Glutamatergic neuron (in vitro differentiated cells): ENCODE results near the gene MAP3K20. TPM values are rescaled to one million over a fixed set of nuclear protein-coding genes. Genes with fewer than 3 reads are reported as not detected.
"Not testable (repeated sequence)": the region's sequence is repeated elsewhere in the genome, so short reads cannot be mapped to it uniquely, and the experiment has no call there.

ENCODE experiments used
- DNase-seq: peaks from one replicate; pipeline ENCODE4 v3.0.0; 2022
- H3K27ac Mint-ChIP-seq: one replicate; pipeline ENCODE4 v1.8.0; 2020; ENCODE audit warnings: mild to moderate bottlenecking, mixed read lengths, inconsistent platforms; ENCODE audit not compliant: unreplicated experiment
- H3K27me3 Mint-ChIP-seq: one replicate; pipeline ENCODE4 v1.8.0; 2020; ENCODE audit warnings: mild to moderate bottlenecking, moderate library complexity, mixed read lengths, inconsistent platforms; ENCODE audit not compliant: unreplicated experiment
- H3K36me3 Mint-ChIP-seq: one replicate; pipeline ENCODE4 v1.8.0; 2020; ENCODE audit warnings: mild to moderate bottlenecking, mixed read lengths, inconsistent platforms; ENCODE audit not compliant: unreplicated experiment
- H3K4me1 Mint-ChIP-seq: one replicate; pipeline ENCODE4 v1.8.0; 2020; ENCODE audit warnings: mild to moderate bottlenecking, low read depth, mixed read lengths, inconsistent platforms; ENCODE audit not compliant: unreplicated experiment
- H3K4me3 Mint-ChIP-seq: one replicate; pipeline ENCODE4 v1.8.0; 2020; ENCODE audit warnings: mild to moderate bottlenecking, mixed read lengths, inconsistent platforms; ENCODE audit not compliant: unreplicated experiment
- H3K9me3 Mint-ChIP-seq: one replicate; pipeline ENCODE4 v1.8.0; 2020; ENCODE audit warnings: mild to moderate bottlenecking, moderate library complexity, mixed read lengths, inconsistent platforms; ENCODE audit not compliant: unreplicated experiment
- total RNA-seq: library from RNA; stranded (reverse); fragmentation: NEBNext Ultra II Directional; extraction: Animal tissue kit (Norgen Biotek cat#: 25700); gene quantifications from one replicate; pipeline ENCODE4 v1.2.1, GENCODE V29; 2021; ENCODE audit not compliant: unreplicated experiment
- TF ChIP-seq, protein P1 (sequence below): fragments of 200-600 bp; sonication (generic); IDR thresholded peaks from one replicate; pipeline ENCODE4 v1.5.0; 2021; ENCODE audit not compliant: partially characterized antibody, unreplicated experiment

The MAP3K20 gene
- total RNA-seq, 1 donor from 2014 or later: 0.76 TPM

DNA sequence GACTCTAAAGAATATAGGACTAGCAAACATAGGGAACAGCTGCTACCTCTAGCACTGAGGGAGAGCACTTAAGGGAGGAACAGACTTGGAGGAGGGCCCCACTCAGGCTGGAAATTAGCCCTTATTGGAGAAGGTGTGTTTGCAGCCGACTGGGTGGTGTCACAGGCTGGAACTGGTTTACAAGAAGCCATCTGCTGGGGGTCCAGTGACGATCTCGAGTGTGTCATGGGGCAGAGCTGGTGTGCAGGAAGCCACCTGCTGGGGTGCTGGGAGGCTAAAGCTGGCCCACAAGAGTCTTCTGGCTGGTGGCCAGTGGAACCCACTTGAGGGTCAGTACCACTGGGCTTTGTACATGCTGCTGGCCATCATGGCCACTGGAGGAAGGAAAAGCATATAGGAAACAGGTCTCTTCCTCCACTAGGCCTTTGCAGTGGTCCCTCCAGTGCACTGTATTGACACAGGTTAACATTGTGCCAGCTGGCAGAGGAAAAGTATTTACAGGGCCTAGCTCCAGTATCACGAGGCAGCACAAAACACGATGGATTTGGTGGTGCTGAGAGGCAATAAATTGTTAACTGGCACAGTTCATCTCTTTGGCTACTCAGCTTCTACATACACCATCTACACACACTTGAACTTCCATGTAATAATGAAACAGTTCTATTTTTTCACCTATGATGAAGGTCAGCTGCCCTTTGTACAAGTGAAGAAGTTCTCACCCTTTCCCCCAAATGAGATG is 43.6 kb downstream of the MAP3K20 start:
- Mint-ChIP-seq H3K36me3 (no peaks in the 10 kb centered on the region), H3K27ac (no peak overlapping the region), H3K4me3 (no peak overlapping the region), H3K9me3 (no peaks in the 10 kb centered on the region), H3K27me3 (no peaks in the 10 kb centered on the region), H3K4me1 (no peaks in the 10 kb centered on the region)
- DNase-seq: no peak
- TF ChIP-seq, protein P1, sequence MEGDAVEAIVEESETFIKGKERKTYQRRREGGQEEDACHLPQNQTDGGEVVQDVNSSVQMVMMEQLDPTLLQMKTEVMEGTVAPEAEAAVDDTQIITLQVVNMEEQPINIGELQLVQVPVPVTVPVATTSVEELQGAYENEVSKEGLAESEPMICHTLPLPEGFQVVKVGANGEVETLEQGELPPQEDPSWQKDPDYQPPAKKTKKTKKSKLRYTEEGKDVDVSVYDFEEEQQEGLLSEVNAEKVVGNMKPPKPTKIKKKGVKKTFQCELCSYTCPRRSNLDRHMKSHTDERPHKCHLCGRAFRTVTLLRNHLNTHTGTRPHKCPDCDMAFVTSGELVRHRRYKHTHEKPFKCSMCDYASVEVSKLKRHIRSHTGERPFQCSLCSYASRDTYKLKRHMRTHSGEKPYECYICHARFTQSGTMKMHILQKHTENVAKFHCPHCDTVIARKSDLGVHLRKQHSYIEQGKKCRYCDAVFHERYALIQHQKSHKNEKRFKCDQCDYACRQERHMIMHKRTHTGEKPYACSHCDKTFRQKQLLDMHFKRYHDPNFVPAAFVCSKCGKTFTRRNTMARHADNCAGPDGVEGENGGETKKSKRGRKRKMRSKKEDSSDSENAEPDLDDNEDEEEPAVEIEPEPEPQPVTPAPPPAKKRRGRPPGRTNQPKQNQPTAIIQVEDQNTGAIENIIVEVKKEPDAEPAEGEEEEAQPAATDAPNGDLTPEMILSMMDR: no peak

DNA sequence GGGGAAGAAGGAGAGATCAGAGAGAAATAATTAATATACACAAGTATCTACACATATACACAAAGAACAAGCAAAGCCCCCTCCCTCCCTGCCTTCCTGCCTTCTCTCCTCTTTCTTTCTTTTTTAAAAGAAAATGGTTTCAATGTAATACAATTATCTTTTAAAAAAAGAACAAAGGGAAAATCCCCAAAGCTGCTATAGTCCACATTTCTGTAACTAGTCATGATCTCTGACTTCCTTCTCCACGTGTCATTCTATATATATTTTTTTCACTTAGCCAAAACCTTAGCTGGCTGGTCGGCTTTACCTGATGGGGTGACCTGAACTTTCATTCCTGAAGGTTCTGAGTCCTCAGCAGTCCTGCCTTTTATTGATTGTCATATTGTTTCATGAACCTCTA is 44.3 kb downstream of the MAP3K20 start:
- no peak for DNase-seq
- H3K9me3 Mint-ChIP-seq: no peaks in the 10 kb centered on the region
- H3K4me1 Mint-ChIP-seq: no peaks in the 10 kb centered on the region
- H3K36me3 Mint-ChIP-seq: no peaks in the 10 kb centered on the region
- H3K27ac Mint-ChIP-seq: no peak overlapping the region
- TF ChIP-seq, protein P1: no peak
- no peaks in the 10 kb centered on the region for H3K27me3 Mint-ChIP-seq
- no peak overlapping the region for H3K4me3 Mint-ChIP-seq

GRCh38 chr2:173122936-173123335 is 47.3 kb downstream of the MAP3K20 start:
- no peaks in the 10 kb centered on the region for H3K36me3 Mint-ChIP-seq
- TF ChIP-seq, protein P1: no peak
- DNase-seq: no peak
- no peaks in the 10 kb centered on the region for H3K9me3 Mint-ChIP-seq
- H3K4me1 Mint-ChIP-seq: no peaks in the 10 kb centered on the region
- no peak overlapping the region for H3K4me3 Mint-ChIP-seq
- H3K27me3 Mint-ChIP-seq: no peaks in the 10 kb centered on the region
- no peak overlapping the region for H3K27ac Mint-ChIP-seq

GRCh38 chr2:173124441-173124840 is 48.8 kb downstream of the MAP3K20 start:
- H3K4me3 Mint-ChIP-seq: no peak overlapping the region
- DNase-seq: no peak
- no peaks in the 10 kb centered on the region for H3K36me3 Mint-ChIP-seq
- H3K27me3 Mint-ChIP-seq: no peaks in the 10 kb centered on the region
- H3K9me3 Mint-ChIP-seq: no peaks in the 10 kb centered on the region
- no peaks in the 10 kb centered on the region for H3K4me1 Mint-ChIP-seq
- no peak overlapping the region for H3K27ac Mint-ChIP-seq
- TF ChIP-seq, protein P1: no peak

DNA sequence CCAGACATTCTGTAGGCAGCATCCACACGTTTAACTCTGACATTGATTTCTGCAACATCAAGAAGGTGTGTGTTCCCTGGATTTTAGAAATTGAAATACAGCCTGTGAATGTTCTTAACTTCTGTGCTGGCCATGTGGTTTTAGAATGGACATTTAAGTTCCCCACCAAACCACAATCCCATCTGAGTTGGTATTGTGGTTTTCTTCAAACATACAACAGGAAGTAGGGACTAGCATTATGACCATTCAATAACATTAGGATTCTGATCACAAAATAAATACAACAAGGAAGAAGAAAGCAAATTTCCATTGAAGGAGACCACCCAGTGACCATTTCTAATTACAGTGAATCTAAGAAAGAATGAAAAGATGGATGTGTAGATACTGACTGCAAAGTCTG is 51.2 kb downstream of the MAP3K20 start:
- Mint-ChIP-seq H3K36me3 (no peaks in the 10 kb centered on the region), H3K27me3 (no peaks in the 10 kb centered on the region), H3K9me3 (no peaks in the 10 kb centered on the region), H3K27ac (no peak overlapping the region), H3K4me3 (no peak overlapping the region), H3K4me1 (no peaks in the 10 kb centered on the region)
- no peak for DNase-seq
- TF ChIP-seq, protein P1: no peak

DNA sequence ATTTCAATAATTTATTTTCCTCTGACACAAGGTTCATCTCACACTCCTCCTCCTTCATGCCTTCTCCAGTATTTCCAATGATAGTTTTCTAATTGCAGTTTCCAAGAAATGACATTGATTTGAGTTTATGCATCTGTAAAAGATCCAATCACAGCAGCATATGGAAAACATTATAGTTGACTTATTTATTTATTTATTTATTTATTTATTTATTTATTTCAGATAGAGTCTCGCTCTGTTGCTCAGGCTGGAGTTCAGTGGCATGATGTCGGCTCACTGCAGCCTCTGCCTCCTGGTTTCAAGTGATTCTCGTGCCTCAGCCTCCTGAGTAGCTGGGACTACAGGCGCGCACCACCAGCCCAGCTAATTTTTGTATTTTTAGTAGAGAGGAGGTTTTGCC is 52.5 kb downstream of the MAP3K20 start:
- H3K36me3 Mint-ChIP-seq: not testable (repeated sequence)

More for the DNA sequence above, 52.5 kb downstream of the MAP3K20 start:
- DNase-seq, H3K27ac Mint-ChIP-seq, H3K4me3 Mint-ChIP-seq, H3K4me1 Mint-ChIP-seq, H3K27me3 Mint-ChIP-seq, H3K9me3 Mint-ChIP-seq: not testable (repeated sequence)
